Vagina (tissue), 2 donors: ENCODE results near the gene GSTM5.
"Not testable (repeated sequence)": the region's sequence is repeated elsewhere in the genome, so short reads cannot be mapped to it uniquely, and the experiment has no call there.

ENCODE experiments used
- POLR2A ChIP-seq, 2 donors: fragments of 450-650 bp; IDR thresholded peaks; one replicate each; pipeline ENCODE4 v1.6.1; 2017; ENCODE audit warnings: antibody characterized with exemption in 2 of 2, mild to moderate bottlenecking in 2 of 2, moderate library complexity in 2 of 2
- POLR2AphosphoS5 ChIP-seq, 2 donors: sonication (generic); formaldehyde crosslinking; IDR thresholded peaks; one replicate each; pipeline ENCODE4 v1.9.0; 2017; ENCODE audit warnings: antibody characterized with exemption in 2 of 2, mild to moderate bottlenecking in 2 of 2, low read depth in 1 of 2; ENCODE audit not compliant: insufficient read depth in 1 of 2
- TF ChIP-seq, protein P1 (sequence below), 3 experiments: fragments of 450-650 bp in 2 of 3; fragments of 200-600 bp in 1 of 3; sonication (generic) in 1 of 3; IDR thresholded peaks; one replicate each; pipeline ENCODE4 v1.5.1; 2017 to 2019; ENCODE audit warnings: antibody characterized with exemption in 3 of 3, mild to moderate bottlenecking in 2 of 3, moderate library complexity in 2 of 3

GRCh38 chr1:109748311-109748710 lies 36.3 kb downstream of the GSTM5 start:
- TF ChIP-seq, protein P1, sequence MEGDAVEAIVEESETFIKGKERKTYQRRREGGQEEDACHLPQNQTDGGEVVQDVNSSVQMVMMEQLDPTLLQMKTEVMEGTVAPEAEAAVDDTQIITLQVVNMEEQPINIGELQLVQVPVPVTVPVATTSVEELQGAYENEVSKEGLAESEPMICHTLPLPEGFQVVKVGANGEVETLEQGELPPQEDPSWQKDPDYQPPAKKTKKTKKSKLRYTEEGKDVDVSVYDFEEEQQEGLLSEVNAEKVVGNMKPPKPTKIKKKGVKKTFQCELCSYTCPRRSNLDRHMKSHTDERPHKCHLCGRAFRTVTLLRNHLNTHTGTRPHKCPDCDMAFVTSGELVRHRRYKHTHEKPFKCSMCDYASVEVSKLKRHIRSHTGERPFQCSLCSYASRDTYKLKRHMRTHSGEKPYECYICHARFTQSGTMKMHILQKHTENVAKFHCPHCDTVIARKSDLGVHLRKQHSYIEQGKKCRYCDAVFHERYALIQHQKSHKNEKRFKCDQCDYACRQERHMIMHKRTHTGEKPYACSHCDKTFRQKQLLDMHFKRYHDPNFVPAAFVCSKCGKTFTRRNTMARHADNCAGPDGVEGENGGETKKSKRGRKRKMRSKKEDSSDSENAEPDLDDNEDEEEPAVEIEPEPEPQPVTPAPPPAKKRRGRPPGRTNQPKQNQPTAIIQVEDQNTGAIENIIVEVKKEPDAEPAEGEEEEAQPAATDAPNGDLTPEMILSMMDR (IDR thresholded peaks at IDR 0.05) = not testable (repeated sequence)
- not testable (repeated sequence) for TF ChIP-seq POLR2A (IDR thresholded peaks at IDR 0.05); POLR2AphosphoS5 (IDR thresholded peaks at IDR 0.05; ENCODE audit: insufficient read depth in 1 of 2, low read depth in 1 of 2)
